K562 (cell line): ENCODE results near the gene RNF32. TPM values are rescaled to one million over a fixed set of nuclear protein-coding genes. Genes with fewer than 3 reads are reported as not detected.
A peak's percentile ranks its signal among the peaks of the same experiment; 100 is the strongest.

ENCODE experiments used
- ETV6 ChIP-seq, 3 experiments: fragments of 150-350 bp in 1 of 3; sonication (generic) in 1 of 3; formaldehyde crosslinking in 1 of 3; IDR thresholded peaks; 2 replicates each; pipeline versions ENCODE4 v1.6.1 to v1.8.0; 2014 to 2022; ENCODE audit warnings: borderline replicate concordance in 2 of 3, low read depth in 2 of 3, antibody characterized with exemption in 1 of 3, low read length in 1 of 3, mild to moderate bottlenecking in 1 of 3, missing genetic modification reagents in 1 of 3
- GABPA ChIP-seq: fragments of 200-800 bp; sonication (Bioruptor generic); conservative IDR thresholded peaks from 2 replicates; pipeline ENCODE4 v1.6.1; 2016; ENCODE audit warnings: low read depth, missing genetic modification characterization, missing compliant biosample characterization
- HDAC2 ChIP-seq: fragments of 450-650 bp; IDR thresholded peaks from 2 replicates; pipeline ENCODE4 v1.6.1; 2016; ENCODE audit warnings: mild to moderate bottlenecking
- HDAC6 ChIP-seq: IDR thresholded peaks from 2 replicates; pipeline ENCODE4 v1.6.1; 2012; ENCODE audit warnings: low read depth, mild to moderate bottlenecking, control low read depth, inconsistent platforms, low read length, moderate library complexity
- HDAC8 ChIP-seq: fragments of 450-650 bp; IDR thresholded peaks from 2 replicates; pipeline ENCODE4 v1.6.1; 2016; ENCODE audit warnings: mild to moderate bottlenecking, missing genetic modification characterization, moderate library complexity, missing compliant biosample characterization
- MBD1 ChIP-seq: fragments of 250-450 bp; sonication (Bioruptor Pico); IDR thresholded peaks from 2 replicates; pipeline ENCODE4 v1.8.0; 2022; ENCODE audit warnings: inconsistent platforms
- MBD2 ChIP-seq: sonication (generic); IDR thresholded peaks from 2 replicates; pipeline ENCODE4 v1.6.1; 2016; ENCODE audit warnings: low read depth, borderline replicate concordance
- NCOA1 ChIP-seq: fragments of 450-650 bp; IDR thresholded peaks from 2 replicates; pipeline ENCODE4 v1.6.1; 2016; ENCODE audit warnings: low read depth
- NR2C2 ChIP-seq, 2 experiments: fragments of 200-800 bp in 1 of 2; sonication (Bioruptor generic) in 1 of 2; sonication (generic) in 1 of 2; formaldehyde crosslinking in 1 of 2; IDR thresholded peaks; 2 replicates each; pipeline versions ENCODE4 v1.6.1 to v1.8.0; 2016 to 2022; ENCODE audit warnings: mild to moderate bottlenecking in 1 of 2, missing compliant biosample characterization in 1 of 2, missing genetic modification characterization in 1 of 2, missing genetic modification reagents in 1 of 2
- SMAD2 ChIP-seq: fragments of 150-350 bp; IDR thresholded peaks from 2 replicates; pipeline ENCODE4 v1.6.1; 2014; ENCODE audit warnings: low read depth, mild to moderate bottlenecking, low read length
- ZBTB1 ChIP-seq: sonication (generic); formaldehyde crosslinking; IDR thresholded peaks from 2 replicates; pipeline ENCODE4 v1.8.1; 2023; ENCODE audit warnings: missing genetic modification reagents, low read depth, mild to moderate bottlenecking, borderline replicate concordance
- ZNF133 ChIP-seq: fragments of 250-450 bp; sonication (Bioruptor Pico); IDR thresholded peaks from 2 replicates; pipeline ENCODE4 v1.4.0; 2020; ENCODE audit warnings: mild to moderate bottlenecking
- ZNF146 ChIP-seq: IDR thresholded peaks from one replicate; pipeline ENCODE4 v1.6.1; 2018; ENCODE audit warnings: missing compliant biosample characterization; ENCODE audit not compliant: unreplicated experiment
- polyA plus RNA-seq, 8 experiments: library from polyadenylated mRNA; depleted of rRNA in 4 of 8; stranded (reverse) in 5 of 8; unstranded in 3 of 8; fragments of >200 nt; fragmentation: Nextera tagmentation in 2 of 8; fragmentation: Illumina TruSeq in 1 of 8; extraction: Ambion mirVana in 2 of 8; extraction: Trizol in 1 of 8; gene quantifications; 2 replicates each; pipeline versions ENCODE4 v1.2.1 to v1.2.3, GENCODE V29; 2011 to 2014; ENCODE audit warnings: inconsistent platforms in 1 of 8, missing spikeins in 1 of 8
- total RNA-seq, 7 experiments: library from RNA; depleted of rRNA in 6 of 7; stranded (reverse); fragments of >200 nt in 6 of 7; fragmentation: Illumina TruSeq in 2 of 7; extraction: Trizol in 2 of 7; gene quantifications; 2 replicates each; pipeline versions ENCODE4 v1.2.1 to v1.2.3, GENCODE V29; 2011 to 2021; ENCODE audit warnings: low replicate concordance in 1 of 7
- TF ChIP-seq, protein P1 (sequence below): sonication (generic); formaldehyde crosslinking; IDR thresholded peaks from 2 replicates; pipeline ENCODE4 v1.8.0; 2022; ENCODE audit warnings: mild to moderate bottlenecking, missing genetic modification reagents
- TF ChIP-seq, protein P2 (sequence below): fragments of 250-450 bp; sonication (Bioruptor Pico); IDR thresholded peaks from 2 replicates; pipeline ENCODE4 v1.9.0; 2021; ENCODE audit warnings: mild to moderate bottlenecking, inconsistent platforms
- TF ChIP-seq, protein P3 (sequence below): sonication (generic); formaldehyde crosslinking; IDR thresholded peaks from 2 replicates; pipeline ENCODE4 v1.8.0; 2022; ENCODE audit warnings: mild to moderate bottlenecking, missing genetic modification reagents

The RNF32 gene
- total and polyA plus RNA-seq, 9 of the 15 experiments (the other 6 are each of a cell fraction or from before 2014, with no cell fraction given) = 2.6 to 7.0 (median 4.6) TPM

GRCh38 chr7:156640257-156640948 is at the start of gene RNF32 (continued):
- peak; percentile 90; the same call in 1 of the 2 replicates for TF ChIP-seq ZBTB1 (CRISPR knock-in tag)
- TF ChIP-seq, protein P1, sequence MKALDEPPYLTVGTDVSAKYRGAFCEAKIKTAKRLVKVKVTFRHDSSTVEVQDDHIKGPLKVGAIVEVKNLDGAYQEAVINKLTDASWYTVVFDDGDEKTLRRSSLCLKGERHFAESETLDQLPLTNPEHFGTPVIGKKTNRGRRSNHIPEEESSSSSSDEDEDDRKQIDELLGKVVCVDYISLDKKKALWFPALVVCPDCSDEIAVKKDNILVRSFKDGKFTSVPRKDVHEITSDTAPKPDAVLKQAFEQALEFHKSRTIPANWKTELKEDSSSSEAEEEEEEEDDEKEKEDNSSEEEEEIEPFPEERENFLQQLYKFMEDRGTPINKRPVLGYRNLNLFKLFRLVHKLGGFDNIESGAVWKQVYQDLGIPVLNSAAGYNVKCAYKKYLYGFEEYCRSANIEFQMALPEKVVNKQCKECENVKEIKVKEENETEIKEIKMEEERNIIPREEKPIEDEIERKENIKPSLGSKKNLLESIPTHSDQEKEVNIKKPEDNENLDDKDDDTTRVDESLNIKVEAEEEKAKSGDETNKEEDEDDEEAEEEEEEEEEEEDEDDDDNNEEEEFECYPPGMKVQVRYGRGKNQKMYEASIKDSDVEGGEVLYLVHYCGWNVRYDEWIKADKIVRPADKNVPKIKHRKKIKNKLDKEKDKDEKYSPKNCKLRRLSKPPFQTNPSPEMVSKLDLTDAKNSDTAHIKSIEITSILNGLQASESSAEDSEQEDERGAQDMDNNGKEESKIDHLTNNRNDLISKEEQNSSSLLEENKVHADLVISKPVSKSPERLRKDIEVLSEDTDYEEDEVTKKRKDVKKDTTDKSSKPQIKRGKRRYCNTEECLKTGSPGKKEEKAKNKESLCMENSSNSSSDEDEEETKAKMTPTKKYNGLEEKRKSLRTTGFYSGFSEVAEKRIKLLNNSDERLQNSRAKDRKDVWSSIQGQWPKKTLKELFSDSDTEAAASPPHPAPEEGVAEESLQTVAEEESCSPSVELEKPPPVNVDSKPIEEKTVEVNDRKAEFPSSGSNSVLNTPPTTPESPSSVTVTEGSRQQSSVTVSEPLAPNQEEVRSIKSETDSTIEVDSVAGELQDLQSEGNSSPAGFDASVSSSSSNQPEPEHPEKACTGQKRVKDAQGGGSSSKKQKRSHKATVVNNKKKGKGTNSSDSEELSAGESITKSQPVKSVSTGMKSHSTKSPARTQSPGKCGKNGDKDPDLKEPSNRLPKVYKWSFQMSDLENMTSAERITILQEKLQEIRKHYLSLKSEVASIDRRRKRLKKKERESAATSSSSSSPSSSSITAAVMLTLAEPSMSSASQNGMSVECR (CRISPR knock-in tag) = peak; percentile 95
- TF ChIP-seq NR2C2 (CRISPR knock-in tag; IDR thresholded peaks at IDR 0.05) = peak; percentile 60; the same call in 1 of the 2 replicates
- TF ChIP-seq NR2C2 (tag; IDR thresholded peaks at IDR 0.05) = no peak; the same call in 1 of the 2 replicates
- no peak for TF ChIP-seq SMAD2
- TF ChIP-seq HDAC2 = no peak
- TF ChIP-seq, protein P2, sequence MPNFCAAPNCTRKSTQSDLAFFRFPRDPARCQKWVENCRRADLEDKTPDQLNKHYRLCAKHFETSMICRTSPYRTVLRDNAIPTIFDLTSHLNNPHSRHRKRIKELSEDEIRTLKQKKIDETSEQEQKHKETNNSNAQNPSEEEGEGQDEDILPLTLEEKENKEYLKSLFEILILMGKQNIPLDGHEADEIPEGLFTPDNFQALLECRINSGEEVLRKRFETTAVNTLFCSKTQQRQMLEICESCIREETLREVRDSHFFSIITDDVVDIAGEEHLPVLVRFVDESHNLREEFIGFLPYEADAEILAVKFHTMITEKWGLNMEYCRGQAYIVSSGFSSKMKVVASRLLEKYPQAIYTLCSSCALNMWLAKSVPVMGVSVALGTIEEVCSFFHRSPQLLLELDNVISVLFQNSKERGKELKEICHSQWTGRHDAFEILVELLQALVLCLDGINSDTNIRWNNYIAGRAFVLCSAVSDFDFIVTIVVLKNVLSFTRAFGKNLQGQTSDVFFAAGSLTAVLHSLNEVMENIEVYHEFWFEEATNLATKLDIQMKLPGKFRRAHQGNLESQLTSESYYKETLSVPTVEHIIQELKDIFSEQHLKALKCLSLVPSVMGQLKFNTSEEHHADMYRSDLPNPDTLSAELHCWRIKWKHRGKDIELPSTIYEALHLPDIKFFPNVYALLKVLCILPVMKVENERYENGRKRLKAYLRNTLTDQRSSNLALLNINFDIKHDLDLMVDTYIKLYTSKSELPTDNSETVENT (CRISPR knock-in tag) = peak; percentile 86
- peak; percentile 8 for TF ChIP-seq ZNF146 (CRISPR knock-in tag)
- TF ChIP-seq MBD1 (CRISPR knock-in tag) = no peak; the same call in 1 of the 2 replicates
- 0 out of 2 replicates have a peak, but pooled peaks have one; percentile 63 for TF ChIP-seq HDAC6
- TF ChIP-seq GABPA (tag) = peak; percentile 81
- peak; percentile 82; the same call in 1 of the 2 replicates for TF ChIP-seq HDAC8 (tag)
- TF ChIP-seq ZNF133 (CRISPR knock-in tag) = peak; percentile 78
- TF ChIP-seq NCOA1 = no peak
- TF ChIP-seq, protein P3, sequence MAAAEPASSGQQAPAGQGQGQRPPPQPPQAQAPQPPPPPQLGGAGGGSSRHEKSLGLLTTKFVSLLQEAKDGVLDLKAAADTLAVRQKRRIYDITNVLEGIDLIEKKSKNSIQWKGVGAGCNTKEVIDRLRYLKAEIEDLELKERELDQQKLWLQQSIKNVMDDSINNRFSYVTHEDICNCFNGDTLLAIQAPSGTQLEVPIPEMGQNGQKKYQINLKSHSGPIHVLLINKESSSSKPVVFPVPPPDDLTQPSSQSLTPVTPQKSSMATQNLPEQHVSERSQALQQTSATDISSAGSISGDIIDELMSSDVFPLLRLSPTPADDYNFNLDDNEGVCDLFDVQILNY = peak; percentile 94; the same call in 1 of the 2 replicates
- TF ChIP-seq ETV6 (IDR thresholded peaks at IDR 0.05; ENCODE audit: borderline replicate concordance in 1 of 2, low read depth in 2 of 2, low read length in 1 of 2) = peak in 1 of 2 experiments; percentile 40; a peak in 1 of 4 replicates
- peak; percentile 82; the same call in 1 of the 2 replicates for TF ChIP-seq ETV6 (CRISPR knock-in tag; IDR thresholded peaks at IDR 0.05; ENCODE audit: borderline replicate concordance)
- peak; percentile 42; the same call in 1 of the 2 replicates for TF ChIP-seq MBD2
